Measurements from ENCODE around the gene CCR5AS.
A peak's percentile ranks its signal among the peaks of the same experiment; 100 is the strongest.

CCR5AS gene

GRCh38 chr3:46410669-46411068, 3.8 kb upstream of the CCR5AS start:
- no peak for DNase-seq (ENCODE audit: low spot score)
- Histone ChIP-seq H3K9ac (no peak overlapping the region), H3K4me2 (no peak overlapping the region), H3F3A (ENCODE audit: low read depth) (no peaks in the 10 kb centered on the region), H3K9me3 (ENCODE audit: low read depth) (no peaks in the 10 kb centered on the region), H3K79me2 (ENCODE audit: low read depth) (no peaks in the 10 kb centered on the region), H4K20me1 (ENCODE audit: low read depth) (no peaks in the 10 kb centered on the region), H3K27ac (no peak overlapping the region), H3K27me3 (no peaks in the 10 kb centered on the region), H3K4me3 (no peak overlapping the region), H3K36me3 (no peaks in the 10 kb centered on the region), H2AFZ (replicated peaks) (no peak overlapping the region), H3K4me1 (no peaks in the 10 kb centered on the region)
- H3K9me3 Mint-ChIP-seq = no peaks in the 10 kb centered on the region
- peaks cover 12% of the 10 kb centered on the region for H3K4me1 Mint-ChIP-seq
- no peaks in the 10 kb centered on the region for H3K36me3 Mint-ChIP-seq
- H3K4me3 Mint-ChIP-seq = no peak overlapping the region
- no peaks in the 10 kb centered on the region for H3K27me3 Mint-ChIP-seq (ENCODE audit: insufficient read depth, low read depth)
- no peak overlapping the region for H3K27ac Mint-ChIP-seq
- no peak for TF ChIP-seq EZH2phosphoT487 (IDR thresholded peaks at IDR 0.05)
- no peak for TF ChIP-seq CTCF (IDR thresholded peaks at IDR 0.05)
- TF ChIP-seq EZH2 (IDR thresholded peaks at IDR 0.05) = no peak

GRCh38 chr3:46409739-46410489, 3.0 kb upstream of the CCR5AS start:
- H3K36me3 Mint-ChIP-seq = no peaks in the 10 kb centered on the region
- TF ChIP-seq CTCF (IDR thresholded peaks at IDR 0.05) (no peak), EZH2phosphoT487 (IDR thresholded peaks at IDR 0.05) (no peak), EZH2 (IDR thresholded peaks at IDR 0.05) (no peak)
- Histone ChIP-seq H3K79me2 (ENCODE audit: low read depth) (no peaks in the 10 kb centered on the region), H3K9ac (no peak overlapping the region), H2AFZ (replicated peaks) (no peak overlapping the region), H3K9me3 (ENCODE audit: low read depth) (no peaks in the 10 kb centered on the region), H3K4me1 (no peaks in the 10 kb centered on the region), H3K27me3 (no peaks in the 10 kb centered on the region), H3K27ac (no peak overlapping the region), H3K4me2 (no peak overlapping the region), H3K36me3 (no peaks in the 10 kb centered on the region), H3F3A (ENCODE audit: low read depth) (no peaks in the 10 kb centered on the region), H4K20me1 (ENCODE audit: low read depth) (no peaks in the 10 kb centered on the region), H3K4me3 (no peak overlapping the region)
- H3K9me3 Mint-ChIP-seq = no peaks in the 10 kb centered on the region
- no peak overlapping the region for H3K4me3 Mint-ChIP-seq
- peaks cover 14% of the 10 kb centered on the region for H3K4me1 Mint-ChIP-seq
- no peaks in the 10 kb centered on the region for H3K27me3 Mint-ChIP-seq (ENCODE audit: insufficient read depth, low read depth)
- H3K27ac Mint-ChIP-seq = no peak overlapping the region
- no peak for DNase-seq (ENCODE audit: low spot score)

GRCh38 chr3:46408853-46409252, 2.0 kb upstream of the CCR5AS start:
- no peaks in the 10 kb centered on the region for H3K27me3 ChIP-seq
- Mint-ChIP-seq H3K9me3 (no peaks in the 10 kb centered on the region), H3K27ac (no peak overlapping the region), H3K36me3 (no peaks in the 10 kb centered on the region), H3K27me3 (ENCODE audit: insufficient read depth, low read depth) (no peaks in the 10 kb centered on the region), H3K4me1 (peaks cover 14% of the 10 kb centered on the region), H3K4me3 (no peak overlapping the region)
- H3K27ac ChIP-seq = no peak overlapping the region
- H3K4me2 ChIP-seq = no peak overlapping the region
- no peaks in the 10 kb centered on the region for H3K4me1 ChIP-seq
- H3K79me2 ChIP-seq (ENCODE audit: low read depth) = no peaks in the 10 kb centered on the region
- H3K9ac ChIP-seq = no peak overlapping the region
- TF ChIP-seq EZH2 (IDR thresholded peaks at IDR 0.05) (no peak), CTCF (IDR thresholded peaks at IDR 0.05) (peak; percentile 21)
- no peaks in the 10 kb centered on the region for H3K36me3 ChIP-seq
- DNase-seq (ENCODE audit: low spot score) = no peak
- no peak overlapping the region for H3K4me3 ChIP-seq
- H2AFZ ChIP-seq (replicated peaks) = no peak overlapping the region
- H3K9me3 ChIP-seq (ENCODE audit: low read depth) = no peaks in the 10 kb centered on the region
- no peaks in the 10 kb centered on the region for H3F3A ChIP-seq (ENCODE audit: low read depth)
- no peaks in the 10 kb centered on the region for H4K20me1 ChIP-seq (ENCODE audit: low read depth)

Measured in neural progenitor cell (in vitro differentiated cells).